HG02571 (cell line): Measurements from ENCODE around the gene SLC7A5.

Source experiments
- ATAC-seq: cut with Tn5 transposase; IDR thresholded peaks from one replicate; pipeline ENCODE4 v1.9.1; 2021; ENCODE audit warnings: mild to moderate bottlenecking, moderate library complexity; ENCODE audit not compliant: unreplicated experiment

The SLC7A5 gene

GRCh38 chr16:87847785-87848675 is 21.3 kb downstream of the SLC7A5 start:
- ATAC-seq: no peak

- no peak for ATAC-seq
Observed at GRCh38 chr16:87847467-87847784, 21.9 kb downstream of the SLC7A5 start.

DNA sequence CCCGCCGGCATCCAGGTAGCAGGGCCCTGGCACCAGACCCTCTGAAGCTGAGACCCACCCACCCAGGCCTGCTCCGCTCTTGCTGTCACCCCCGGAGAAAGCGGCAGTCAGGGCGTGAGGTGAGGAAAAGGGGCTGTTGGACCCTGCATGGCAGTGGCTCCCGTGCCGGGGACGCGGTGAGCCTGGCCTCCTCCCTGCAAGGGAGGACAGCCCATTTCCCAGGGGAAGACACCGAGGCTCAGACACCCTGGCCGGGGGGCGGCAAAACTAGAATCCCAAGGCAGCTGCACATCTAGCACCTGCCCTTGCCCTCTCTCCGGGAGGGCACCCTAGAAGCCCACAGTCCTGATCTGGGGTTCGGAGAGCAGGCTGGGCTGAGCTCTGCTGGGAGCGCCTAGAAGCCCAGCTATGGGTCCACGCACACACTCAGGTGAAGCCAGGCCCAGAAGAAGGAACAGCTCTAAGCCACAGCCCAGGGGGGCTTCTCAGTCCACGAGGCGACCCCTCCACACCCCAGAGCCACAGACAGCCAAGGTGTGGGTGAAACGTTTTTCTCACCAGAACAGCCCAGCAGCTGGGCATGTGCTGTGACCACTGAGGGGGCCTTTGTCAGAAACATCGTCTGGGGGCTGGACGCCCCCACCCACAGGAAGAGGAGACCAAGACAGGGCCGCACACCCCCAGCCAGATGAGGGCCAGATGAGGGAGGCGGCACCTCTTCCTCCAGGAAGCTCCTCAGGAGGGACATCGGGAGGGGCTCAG is 22.4 kb downstream of the SLC7A5 start:
- no peak for ATAC-seq

- ATAC-seq: no peak
Observed at GRCh38 chr16:87845807-87846619, 23.3 kb downstream of the SLC7A5 start.

DNA sequence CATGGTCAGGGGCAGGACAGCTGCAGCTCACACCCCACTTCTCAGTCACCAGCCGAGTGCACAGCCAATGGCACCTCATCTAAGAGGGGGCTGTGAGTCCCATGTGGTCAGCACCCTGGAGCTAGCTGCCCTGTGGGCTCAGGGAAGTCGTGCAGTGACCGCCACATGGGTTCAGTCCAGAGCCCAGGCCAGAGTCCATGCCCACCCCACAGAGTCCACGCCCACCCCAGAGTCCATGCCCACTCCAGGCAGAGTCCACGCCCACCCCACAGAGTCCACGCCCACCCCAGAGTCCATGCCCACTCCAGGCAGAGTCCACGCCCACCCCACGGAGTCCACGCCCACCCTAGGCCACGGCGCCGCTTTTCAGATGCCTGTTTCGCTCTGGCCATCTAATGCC is 24.1 kb downstream of the SLC7A5 start:
- no peak for ATAC-seq

DNA sequence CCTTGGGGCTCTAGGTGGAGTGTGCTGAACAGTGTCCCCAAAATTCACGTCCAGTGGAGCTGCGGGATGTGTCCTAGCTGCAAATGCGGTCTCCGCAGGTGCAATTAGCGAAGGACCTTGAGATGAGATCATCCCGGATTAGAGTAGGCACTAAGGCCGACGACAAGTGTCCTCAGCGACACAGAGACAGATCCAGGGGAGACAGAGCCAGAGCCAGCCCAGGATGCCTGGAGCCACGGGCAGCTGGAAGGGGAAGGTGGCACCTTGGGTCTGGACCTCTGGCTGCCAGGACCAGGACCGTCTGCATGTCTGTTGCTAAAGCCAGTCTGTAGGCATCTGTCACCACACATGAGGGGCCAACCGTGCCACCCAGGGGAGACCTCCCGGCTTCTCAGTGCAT is 24.5 kb downstream of the SLC7A5 start:
- ATAC-seq: no peak

- ATAC-seq: no peak
Observed at GRCh38 chr16:87844120-87844733, 25.1 kb downstream of the SLC7A5 start.

DNA sequence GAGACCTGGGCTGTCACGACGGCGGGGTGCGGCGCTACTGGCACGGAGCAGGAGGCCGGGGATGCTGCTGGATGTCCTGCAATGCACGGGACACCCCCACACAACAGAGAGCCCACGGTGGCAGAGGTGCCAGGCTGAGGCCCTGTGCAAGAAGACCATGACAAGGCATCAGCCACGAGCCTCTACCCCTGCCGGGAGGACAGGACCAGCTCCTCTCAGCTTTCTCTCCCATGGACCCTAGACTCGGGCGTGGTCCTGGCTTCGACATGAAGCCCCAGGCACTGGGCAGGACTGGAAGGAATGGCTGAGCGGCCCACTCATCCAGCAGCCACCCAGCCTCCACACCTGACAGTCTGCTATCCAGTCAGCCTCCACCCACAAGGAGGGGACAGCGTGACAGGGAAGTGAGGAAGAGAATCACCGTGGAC is 25.6 kb downstream of the SLC7A5 start:
- ATAC-seq: no peak

GRCh38 chr16:87842209-87842869 is 27.0 kb downstream of the SLC7A5 start:
- no peak for ATAC-seq

GRCh38 chr16:87841340-87842208 is 27.7 kb downstream of the SLC7A5 start:
- ATAC-seq: no peak

DNA sequence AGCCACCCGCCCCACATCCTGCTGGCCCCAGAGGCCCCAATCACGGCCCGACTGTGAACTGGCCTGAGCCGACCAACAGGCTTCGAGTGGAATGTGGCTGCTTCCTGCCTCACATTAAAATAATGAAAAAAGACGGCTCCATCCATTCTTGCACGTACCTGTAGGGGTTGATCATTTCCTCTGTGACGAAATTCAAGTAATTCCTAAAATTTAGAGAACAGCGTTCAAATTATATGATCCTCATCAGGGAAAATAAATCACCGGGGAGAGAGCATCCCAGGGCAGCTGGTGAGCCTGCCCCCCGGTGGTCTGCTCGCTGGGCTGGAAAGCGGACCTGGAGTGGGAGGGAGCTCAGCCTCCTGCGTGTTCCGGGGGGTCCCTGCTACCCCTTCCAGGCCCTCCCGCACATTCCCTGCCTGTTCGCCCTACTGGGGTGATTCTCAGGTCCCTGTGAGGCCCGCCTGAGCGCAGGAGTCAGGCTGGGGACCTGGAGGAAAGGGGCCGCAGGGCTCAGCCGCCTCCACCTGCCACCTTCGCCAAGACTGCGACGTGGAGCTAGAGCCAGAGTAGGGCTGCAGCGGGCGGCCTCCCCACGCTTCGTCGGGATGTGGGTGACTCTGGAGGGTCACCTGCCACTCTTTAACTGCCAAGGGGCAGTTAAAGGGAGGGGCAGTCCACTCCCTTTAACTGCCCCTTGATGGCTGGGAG is 28.9 kb downstream of the SLC7A5 start:
- no peak for ATAC-seq

DNA sequence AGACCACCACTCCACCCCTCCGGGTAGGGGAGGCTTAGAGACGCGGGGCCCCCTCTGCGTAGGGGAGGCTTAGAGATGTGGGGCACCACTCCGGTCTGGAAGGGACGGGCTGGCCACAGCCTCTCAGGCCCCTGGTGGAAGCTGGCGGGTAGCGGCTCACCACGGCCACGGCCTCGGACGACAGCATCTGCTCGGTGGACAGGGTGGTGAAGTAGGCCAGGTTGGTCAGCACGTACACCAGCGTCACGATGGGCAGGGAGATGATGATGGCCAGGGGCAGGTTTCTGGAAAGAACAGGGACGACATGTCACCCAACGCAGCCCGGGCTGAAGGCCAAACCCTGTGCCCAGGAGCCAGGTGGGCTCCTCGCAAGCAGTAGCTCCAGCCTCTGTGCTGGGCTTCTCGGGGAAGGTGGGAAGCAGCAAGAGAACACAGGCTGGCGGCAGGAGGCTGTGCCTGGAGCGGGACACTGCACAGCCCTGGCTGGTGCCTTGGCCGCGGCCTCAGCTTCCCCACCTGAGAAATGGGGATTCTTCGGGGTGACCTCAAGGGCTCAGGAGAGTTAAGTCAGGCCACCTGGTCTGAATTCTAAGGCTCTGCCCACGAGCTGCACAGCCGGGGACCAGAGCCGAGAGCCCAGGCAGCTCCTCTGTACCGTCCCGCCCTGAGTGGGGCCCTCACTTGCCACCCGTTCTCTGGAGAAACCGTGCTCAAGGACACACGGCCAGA is 29.6 kb downstream of the SLC7A5 start:
- no peak for ATAC-seq

GRCh38 chr16:87838643-87839541 is 30.4 kb downstream of the SLC7A5 start:
- ATAC-seq: no peak

DNA sequence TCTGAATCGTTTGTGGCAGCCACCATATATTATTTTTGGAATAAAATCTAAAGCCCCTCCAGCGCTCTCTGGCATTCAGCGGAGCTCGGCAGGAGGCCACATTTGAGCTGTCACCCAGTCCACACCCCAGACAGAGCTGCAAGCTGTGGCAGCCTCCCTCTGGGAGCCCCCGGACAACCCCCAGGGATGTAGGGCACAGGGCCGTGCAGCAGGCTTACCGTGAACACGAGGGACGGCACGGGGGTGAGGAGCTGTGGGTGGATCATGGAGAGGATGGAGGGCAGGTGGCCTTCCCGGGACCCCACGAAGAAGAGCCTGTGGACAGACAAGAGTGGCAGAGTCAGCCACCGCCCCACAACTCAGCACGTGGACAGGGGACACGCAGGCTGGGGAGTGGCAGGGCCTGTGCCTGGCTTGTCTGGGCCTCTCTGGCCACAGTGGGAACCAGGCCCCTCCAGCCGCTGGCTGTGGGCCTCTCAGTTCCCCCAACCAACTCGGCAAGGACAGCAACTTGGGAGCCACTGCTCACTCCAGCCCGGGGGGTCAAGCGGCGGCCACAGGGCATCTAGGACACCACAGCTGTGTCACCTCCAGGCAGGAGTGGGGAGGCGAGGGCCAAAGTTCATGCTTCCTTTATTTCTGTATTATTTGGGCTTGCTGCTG is 31.5 kb downstream of the SLC7A5 start:
- ATAC-seq: no peak

DNA sequence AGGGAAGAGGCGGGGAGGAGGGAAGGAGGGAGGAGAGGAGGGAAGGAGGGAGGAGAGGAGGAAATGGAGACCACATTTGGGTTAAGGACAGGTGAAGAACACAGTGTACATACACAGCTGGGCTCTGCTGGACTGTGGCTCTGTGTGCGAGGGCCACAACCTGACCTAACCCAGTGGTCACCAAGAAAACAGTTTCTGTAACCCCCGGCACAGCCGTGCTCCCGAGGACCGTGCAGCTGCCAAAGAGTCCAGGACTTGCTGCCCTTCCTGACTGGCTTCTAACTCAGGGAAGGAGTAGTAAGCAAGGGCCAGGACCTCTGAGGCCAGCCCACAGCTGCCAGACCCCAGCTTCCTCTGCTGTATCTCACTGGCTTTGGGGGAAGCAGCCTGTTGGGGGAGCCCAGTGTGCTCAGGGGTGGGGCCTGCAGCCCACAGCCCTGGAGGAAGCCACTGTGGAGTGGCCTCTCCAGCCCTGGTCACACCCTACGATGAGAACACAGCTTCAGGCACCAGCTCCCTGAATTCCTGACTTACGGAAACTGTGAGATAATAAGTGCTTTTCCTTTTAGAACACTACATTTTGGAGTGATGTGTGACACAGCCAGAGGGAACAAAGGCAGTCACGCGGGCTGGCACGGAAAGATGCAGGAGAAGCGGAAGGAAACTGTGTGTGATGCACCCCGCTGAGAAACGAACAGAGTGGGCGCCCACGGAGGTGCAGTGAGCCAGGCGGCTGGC is 32.3 kb downstream of the SLC7A5 start:
- no peak for ATAC-seq

DNA sequence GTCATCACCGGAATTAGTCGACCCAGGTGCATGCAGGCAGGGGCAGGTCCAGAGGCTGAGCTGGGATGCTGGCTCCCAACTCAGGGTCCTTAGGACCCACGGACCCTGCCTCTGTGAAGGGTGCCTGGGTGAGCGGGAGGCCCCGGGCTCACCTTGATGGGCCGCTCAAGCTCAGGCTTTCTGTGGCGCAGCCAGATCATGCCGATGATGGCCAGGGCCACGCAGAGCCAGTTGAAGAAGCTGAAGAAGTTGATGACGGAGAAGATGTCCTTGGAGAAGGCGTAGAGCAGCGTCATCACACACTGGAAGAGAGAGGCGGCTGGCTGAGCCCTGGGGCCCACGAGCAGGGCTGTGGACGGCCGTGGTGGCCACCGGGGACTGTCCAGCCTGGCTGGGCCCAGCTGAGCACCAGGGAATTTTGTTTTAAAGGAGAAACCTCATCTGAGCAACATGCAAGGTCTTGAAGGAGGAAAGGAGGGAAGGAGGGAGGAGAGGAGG is 32.9 kb downstream of the SLC7A5 start:
- ATAC-seq: no peak
